Measurements from ENCODE around the gene DUSP15.

- TF ChIP-seq, protein P1, sequence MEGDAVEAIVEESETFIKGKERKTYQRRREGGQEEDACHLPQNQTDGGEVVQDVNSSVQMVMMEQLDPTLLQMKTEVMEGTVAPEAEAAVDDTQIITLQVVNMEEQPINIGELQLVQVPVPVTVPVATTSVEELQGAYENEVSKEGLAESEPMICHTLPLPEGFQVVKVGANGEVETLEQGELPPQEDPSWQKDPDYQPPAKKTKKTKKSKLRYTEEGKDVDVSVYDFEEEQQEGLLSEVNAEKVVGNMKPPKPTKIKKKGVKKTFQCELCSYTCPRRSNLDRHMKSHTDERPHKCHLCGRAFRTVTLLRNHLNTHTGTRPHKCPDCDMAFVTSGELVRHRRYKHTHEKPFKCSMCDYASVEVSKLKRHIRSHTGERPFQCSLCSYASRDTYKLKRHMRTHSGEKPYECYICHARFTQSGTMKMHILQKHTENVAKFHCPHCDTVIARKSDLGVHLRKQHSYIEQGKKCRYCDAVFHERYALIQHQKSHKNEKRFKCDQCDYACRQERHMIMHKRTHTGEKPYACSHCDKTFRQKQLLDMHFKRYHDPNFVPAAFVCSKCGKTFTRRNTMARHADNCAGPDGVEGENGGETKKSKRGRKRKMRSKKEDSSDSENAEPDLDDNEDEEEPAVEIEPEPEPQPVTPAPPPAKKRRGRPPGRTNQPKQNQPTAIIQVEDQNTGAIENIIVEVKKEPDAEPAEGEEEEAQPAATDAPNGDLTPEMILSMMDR (IDR thresholded peaks at IDR 0.05; ENCODE audit: low read depth, low read length) = no peak
- TF ChIP-seq EZH2phosphoT487 (IDR thresholded peaks at IDR 0.05; ENCODE audit: low read depth) = no peak
These were observed 50.1 kb downstream of the DUSP15 start for GRCh38 chr20:31820228-31820627.
